ENCODE data around the gene ARHGAP24.

The ARHGAP24 gene

GRCh38 chr4:85806334-85806733, 331.4 kb downstream of the ARHGAP24 start:
- no peak for DNase-seq (ENCODE audit: low read depth, low spot score)
- TF ChIP-seq, protein P1, sequence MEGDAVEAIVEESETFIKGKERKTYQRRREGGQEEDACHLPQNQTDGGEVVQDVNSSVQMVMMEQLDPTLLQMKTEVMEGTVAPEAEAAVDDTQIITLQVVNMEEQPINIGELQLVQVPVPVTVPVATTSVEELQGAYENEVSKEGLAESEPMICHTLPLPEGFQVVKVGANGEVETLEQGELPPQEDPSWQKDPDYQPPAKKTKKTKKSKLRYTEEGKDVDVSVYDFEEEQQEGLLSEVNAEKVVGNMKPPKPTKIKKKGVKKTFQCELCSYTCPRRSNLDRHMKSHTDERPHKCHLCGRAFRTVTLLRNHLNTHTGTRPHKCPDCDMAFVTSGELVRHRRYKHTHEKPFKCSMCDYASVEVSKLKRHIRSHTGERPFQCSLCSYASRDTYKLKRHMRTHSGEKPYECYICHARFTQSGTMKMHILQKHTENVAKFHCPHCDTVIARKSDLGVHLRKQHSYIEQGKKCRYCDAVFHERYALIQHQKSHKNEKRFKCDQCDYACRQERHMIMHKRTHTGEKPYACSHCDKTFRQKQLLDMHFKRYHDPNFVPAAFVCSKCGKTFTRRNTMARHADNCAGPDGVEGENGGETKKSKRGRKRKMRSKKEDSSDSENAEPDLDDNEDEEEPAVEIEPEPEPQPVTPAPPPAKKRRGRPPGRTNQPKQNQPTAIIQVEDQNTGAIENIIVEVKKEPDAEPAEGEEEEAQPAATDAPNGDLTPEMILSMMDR (IDR thresholded peaks at IDR 0.05; ENCODE audit: low read depth, low read length) = no peak
- in situ Hi-C loops (cut with HindIII; ENCODE audit: low sequenced_read_pairs) = no loop called here
- no peak overlapping the region for H3K4me3 ChIP-seq (ENCODE audit: low read depth, low read length)

GRCh38 chr4:85807247-85807950, 332.4 kb downstream of the ARHGAP24 start:
- peak; percentile 67 for DNase-seq (ENCODE audit: low read depth, low spot score)
- H3K4me3 ChIP-seq (ENCODE audit: low read depth, low read length) = no peak overlapping the region
- TF ChIP-seq, protein P1 (IDR thresholded peaks at IDR 0.05; ENCODE audit: low read depth, low read length) = no peak
- in situ Hi-C loops (cut with HindIII; ENCODE audit: low sequenced_read_pairs) = no loop called here

DNA sequence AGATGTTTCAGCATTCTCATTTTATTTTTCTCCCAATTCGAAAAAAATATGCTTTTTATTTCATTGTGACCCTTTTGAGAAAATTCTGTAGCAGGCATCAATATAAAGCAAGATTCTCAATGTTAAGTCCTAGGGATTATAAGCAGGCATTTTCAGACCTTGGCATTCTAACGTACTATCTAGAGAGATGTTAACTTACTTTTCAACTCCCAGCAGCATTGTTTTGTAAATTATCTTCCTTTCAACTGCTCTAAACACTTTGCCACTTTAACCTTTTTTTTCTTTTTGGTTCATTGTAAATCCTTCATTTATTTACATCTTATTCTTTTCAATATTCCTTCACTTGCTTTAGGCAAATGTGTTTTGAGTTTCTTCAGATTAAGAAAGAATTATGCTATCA, 333.2 kb downstream of the ARHGAP24 start:
- no peak overlapping the region for H3K4me3 ChIP-seq (ENCODE audit: low read depth, low read length)
- no peak for DNase-seq (ENCODE audit: low read depth, low spot score)
- in situ Hi-C loops (cut with HindIII; ENCODE audit: low sequenced_read_pairs) = no loop called here
- TF ChIP-seq, protein P1 (IDR thresholded peaks at IDR 0.05; ENCODE audit: low read depth, low read length) = no peak

DNA sequence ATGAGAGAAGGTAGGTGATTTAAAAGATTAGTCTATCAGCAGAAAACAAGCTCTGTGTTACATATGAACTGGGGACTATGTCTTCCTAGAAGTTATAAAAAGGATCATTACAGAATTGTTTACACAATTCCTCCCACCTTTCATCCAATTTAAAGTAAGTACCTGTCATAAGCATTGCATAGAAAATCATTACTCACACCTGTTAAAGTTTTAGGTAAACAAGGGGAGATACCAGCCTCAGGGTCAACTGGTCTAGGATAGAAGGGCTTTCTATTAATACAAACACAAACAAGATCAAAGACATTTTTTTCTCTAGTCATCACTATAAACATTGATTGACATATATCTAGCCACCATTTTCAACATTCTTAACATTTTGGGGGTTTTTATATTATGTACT, 333.9 kb downstream of the ARHGAP24 start:
- no peak for DNase-seq (ENCODE audit: low read depth, low spot score)
- TF ChIP-seq, protein P1 (IDR thresholded peaks at IDR 0.05; ENCODE audit: low read depth, low read length) = no peak
- no peak overlapping the region for H3K4me3 ChIP-seq (ENCODE audit: low read depth, low read length)
- in situ Hi-C loops (cut with HindIII; ENCODE audit: low sequenced_read_pairs) = no loop called here

- peak; percentile 32 for DNase-seq (ENCODE audit: low read depth, low spot score)
- in situ Hi-C loops (cut with HindIII; ENCODE audit: low sequenced_read_pairs) = no loop called here
- TF ChIP-seq, protein P1 (IDR thresholded peaks at IDR 0.05; ENCODE audit: low read depth, low read length) = no peak
- H3K4me3 ChIP-seq (ENCODE audit: low read depth, low read length) = no peak overlapping the region
Measured at GRCh38 chr4:85812776-85813175, 337.8 kb downstream of the ARHGAP24 start.

- TF ChIP-seq, protein P1 (IDR thresholded peaks at IDR 0.05; ENCODE audit: low read depth, low read length) = no peak
- in situ Hi-C loops (cut with HindIII; ENCODE audit: low sequenced_read_pairs) = no loop called here
- H3K4me3 ChIP-seq (ENCODE audit: low read depth, low read length) = no peak overlapping the region
- DNase-seq (ENCODE audit: low read depth, low spot score) = no peak
Measured at GRCh38 chr4:85815796-85816459, 341.0 kb downstream of the ARHGAP24 start.

Measured in astrocyte of the spinal cord (primary cell).